OCI-LY1 (cell line): Measurements from ENCODE around the gene CEMIP.

ENCODE experiments used
- CTCF ChIP-seq: fragments of 200-600 bp; sonication (generic), shearing (Covaris generic); IDR thresholded peaks from 2 replicates; pipeline ENCODE4 v1.5.1; 2017; ENCODE audit warnings: mild to moderate bottlenecking, antibody characterized with exemption, low read length, moderate library complexity, mixed read lengths
- EZH2 ChIP-seq: fragments of 200-600 bp; sonication (generic), shearing (Covaris generic); IDR thresholded peaks from 2 replicates; pipeline ENCODE4 v1.8.0; 2017; ENCODE audit warnings: borderline replicate concordance, mixed run types, mild to moderate bottlenecking, antibody characterized with exemption, low read length, moderate library complexity, mixed read lengths

DNA sequence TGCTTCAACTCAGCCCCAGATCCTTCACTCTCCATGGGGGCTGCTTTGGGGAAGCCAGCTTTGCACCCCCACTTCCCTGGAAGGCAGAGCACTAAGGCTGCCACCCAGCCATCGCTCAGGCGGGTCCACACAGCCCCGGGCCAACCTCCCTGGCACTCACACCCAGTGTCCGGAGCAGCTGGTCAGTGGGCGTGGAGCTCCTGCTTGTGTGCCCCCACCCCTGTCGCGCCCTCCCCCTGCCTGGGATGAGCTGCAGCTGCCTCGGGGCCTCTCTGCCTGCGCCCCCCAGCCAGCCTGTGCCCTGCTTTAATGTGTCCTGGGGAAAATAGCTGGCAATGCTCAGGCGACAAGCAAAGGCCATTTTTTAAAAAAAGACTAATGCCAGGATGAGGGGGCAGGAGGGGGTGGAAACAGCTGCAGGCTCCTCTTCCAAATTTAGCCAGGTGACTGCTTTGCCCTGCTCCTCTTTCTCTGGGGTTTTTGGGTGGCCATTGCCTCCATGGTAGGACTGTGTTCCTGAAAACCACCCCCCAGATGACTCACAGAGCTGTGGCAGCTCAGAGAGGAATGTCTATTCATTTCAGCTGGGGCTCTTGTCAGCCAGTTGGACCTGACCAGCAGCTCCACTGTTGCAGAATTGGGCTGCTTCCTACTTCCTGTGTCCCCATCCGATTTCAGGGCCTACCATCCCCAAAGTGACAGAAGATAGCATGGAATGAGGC is 65.0 kb downstream of the CEMIP start:
- TF ChIP-seq CTCF: no peak
- no peak for TF ChIP-seq EZH2
